Ovary (tissue), 9 donors: ENCODE data around the gene DNAJC17. TPM values are rescaled to one million over a fixed set of nuclear protein-coding genes. Genes with fewer than 3 reads are reported as not detected.

Experiments
- DNase-seq, 5 donors: peaks; one replicate each; pipeline ENCODE4 v3.0.0-alpha.2; 2019 to 2020
- H3K27ac ChIP-seq, 2 donors: fragments of 200-600 bp; one replicate each; pipeline versions ENCODE4 v1.5.1 to v1.8.0; 2019 to 2022
- H3K27me3 ChIP-seq: fragments of 200-600 bp; one replicate; pipeline ENCODE4 v1.8.0; 2022
- H3K36me3 ChIP-seq: fragments of 200-600 bp; sonication (generic); one replicate; pipeline ENCODE4 v1.5.1; 2019
- H3K4me1 ChIP-seq: one replicate; pipeline ENCODE4 v1.8.1; 2013; ENCODE audit warnings: mild to moderate bottlenecking, moderate library complexity; ENCODE audit not compliant: insufficient read depth
- H3K4me3 ChIP-seq: fragments of 200-600 bp; sonication (generic); one replicate; pipeline ENCODE4 v1.5.1; 2017
- H3K9me3 ChIP-seq, 2 donors: fragments of 200-600 bp in 1 of 2; sonication (generic) in 1 of 2; one replicate each; pipeline versions ENCODE4 v1.5.1 to v1.8.1; 2013 to 2019; ENCODE audit warnings: mild to moderate bottlenecking in 1 of 2, moderate library complexity in 1 of 2
- CTCF ChIP-seq, 3 donors: fragments of 450-650 bp in 2 of 3; fragments of 200-600 bp in 1 of 3; IDR thresholded peaks; one replicate each; pipeline versions ENCODE4 v1.5.1 to v1.8.0; 2016 to 2022; ENCODE audit warnings: antibody characterized with exemption in 3 of 3, mild to moderate bottlenecking in 1 of 3
- EP300 ChIP-seq: sonication (generic); formaldehyde crosslinking; IDR thresholded peaks from one replicate; pipeline ENCODE4 v1.6.1; 2017; ENCODE audit warnings: antibody characterized with exemption
- POLR2A ChIP-seq: fragments of 450-650 bp; IDR thresholded peaks from one replicate; pipeline ENCODE4 v1.6.1; 2017; ENCODE audit warnings: antibody characterized with exemption, mild to moderate bottlenecking, moderate library complexity
- WGBS, 3 donors: extraction: QIAGEN DNeasy Blood & Tissue Kit in 1 of 3; methylation state at CpG; one replicate each; pipeline versions ENCODE4 v1.1.5 to v1.1.7; 2013 to 2017; 5-methylcytosine and 5-hydroxymethylcytosine counted together
- intact Hi-C, 4 donors: fragments of 100-400 bp; cut with DNase I; formaldehyde crosslinking; loops; one replicate each; pipeline versions ENCODE4 v1.11.0 to v1.15.1; 2022 to 2023
- polyA plus RNA-seq, 2 donors: library from polyadenylated mRNA; stranded (reverse); fragments of 200-250 nt in 1 of 2; fragments of 350-450 nt in 1 of 2; fragmentation: Illumina TruSeq in 1 of 2; extraction: RNeasy Lipid Tissue Mini Kit (QIAGEN cat#74804) in 1 of 2; gene quantifications; one replicate each; pipeline ENCODE4 v1.2.3, GENCODE V29; 2013 to 2014
- total RNA-seq, 7 donors: library from RNA; depleted of rRNA in 2 of 7; stranded (reverse); fragments of >200 nt in 2 of 7; fragmentation: NEBNext Ultra II Directional in 3 of 7; extraction: Animal tissue kit (Norgen Biotek cat#: 25700) in 3 of 7; gene quantifications; one replicate each; pipeline versions ENCODE4 v1.1.0 to v1.2.4, GENCODE V29; 2016 to 2023
- donor health status: DM: no; HTN: no; CAD: no; lungs with moderate emphysema.
- donor health status: DM: no; HTN: no; CAD: no.
- donor health status: Bipolar disorder and iron deficiency.
- donor health status: DM: yes; HTN: yes; CAD: no.
- donor health status: DM: no; HTN: no; CAD: no.
- donor health status: DM: yes; HTN: yes; CAD: no.

Gene DNAJC17
- total and polyA plus RNA-seq, 9 donors: 10.5 to 57.9 (median 31.7) TPM

- Histone ChIP-seq H3K4me1 (no peaks in the 10 kb centered on the region), H3K27ac (no peak overlapping the region), H3K36me3 (no peaks in the 10 kb centered on the region), H3K27me3 (no peaks in the 10 kb centered on the region), H3K9me3 (no peaks in the 10 kb centered on the region), H3K4me3 (no peak overlapping the region)
- intact Hi-C loops: no loop called here
- DNase-seq: no peak
- TF ChIP-seq EP300 (no peak), CTCF (IDR thresholded peaks at IDR 0.05) (no peak), POLR2A (no peak)
- WGBS, 3 donors: 89 to 100% (median 95%) methylated on average over 1 of the region's 1 CpG
These were observed 28.7 kb upstream of the DNAJC17 start for GRCh38 chr15:40836020-40836419.

- Histone ChIP-seq H3K27me3 (no peaks in the 10 kb centered on the region), H3K27ac (no peak overlapping the region), H3K9me3 (no peaks in the 10 kb centered on the region), H3K36me3 (no peaks in the 10 kb centered on the region), H3K4me1 (no peaks in the 10 kb centered on the region), H3K4me3 (no peak overlapping the region)
- intact Hi-C loops: no loop called here
- DNase-seq: no peak
- TF ChIP-seq CTCF (IDR thresholded peaks at IDR 0.05) (no peak), EP300 (no peak), POLR2A (no peak)
These were observed 25.6 kb upstream of the DNAJC17 start for GRCh38 chr15:40832903-40833302.

- intact Hi-C loops: no loop called here
- Histone ChIP-seq H3K4me3 (no peak overlapping the region), H3K36me3 (no peaks in the 10 kb centered on the region), H3K9me3 (no peaks in the 10 kb centered on the region), H3K27ac (no peak overlapping the region), H3K27me3 (no peaks in the 10 kb centered on the region), H3K4me1 (no peaks in the 10 kb centered on the region)
- WGBS, 3 donors: 55 to 61% (median 59%) methylated on average over 1 of the region's 1 CpG
- no peak for TF ChIP-seq POLR2A
- no peak for TF ChIP-seq EP300
- DNase-seq: no peak
These were observed 24.6 kb upstream of the DNAJC17 start for GRCh38 chr15:40831861-40832260.

- no peaks in the 10 kb centered on the region for H3K4me1 ChIP-seq
- H3K27me3 ChIP-seq: no peaks in the 10 kb centered on the region
- intact Hi-C loops: no loop called here
- TF ChIP-seq POLR2A: no peak
- TF ChIP-seq EP300: no peak
- no peak for TF ChIP-seq CTCF (IDR thresholded peaks at IDR 0.05)
- H3K27ac ChIP-seq: no peak overlapping the region
- DNase-seq: no peak
- 69 to 82% (median 79%) methylated on average over 2 of the region's 2 CpGs for WGBS, 3 donors
- no peaks in the 10 kb centered on the region for H3K36me3 ChIP-seq
- no peak overlapping the region for H3K4me3 ChIP-seq
- H3K9me3 ChIP-seq: no peaks in the 10 kb centered on the region
These were observed 23.6 kb upstream of the DNAJC17 start for GRCh38 chr15:40830884-40831283.

GRCh38 chr15:40829115-40829514 lies 21.8 kb upstream of the DNAJC17 start:
- Histone ChIP-seq H3K4me3 (no peak overlapping the region), H3K27me3 (no peaks in the 10 kb centered on the region), H3K4me1 (no peaks in the 10 kb centered on the region), H3K27ac (no peak overlapping the region), H3K9me3 (no peaks in the 10 kb centered on the region), H3K36me3 (no peaks in the 10 kb centered on the region)
- TF ChIP-seq CTCF (IDR thresholded peaks at IDR 0.05): no peak
- TF ChIP-seq POLR2A: no peak
- TF ChIP-seq EP300: no peak
- WGBS, 3 donors: 74 to 75% (median 75%) methylated on average over 7 of the region's 7 CpGs
- intact Hi-C loops: loop anchor here in 1 of 4 donors (5.0 kb wide), 1 partner anchor 947 kb away; no protein-coding TSS in a partner anchor
- no peak for DNase-seq
